Measurements from ENCODE around the gene PDE4D. TPM values are rescaled to one million over a fixed set of nuclear protein-coding genes. Genes with fewer than 3 reads are reported as not detected.

PDE4D gene
- total RNA-seq, 1 experiment from 2014 or later = 2.1 TPM

DNA sequence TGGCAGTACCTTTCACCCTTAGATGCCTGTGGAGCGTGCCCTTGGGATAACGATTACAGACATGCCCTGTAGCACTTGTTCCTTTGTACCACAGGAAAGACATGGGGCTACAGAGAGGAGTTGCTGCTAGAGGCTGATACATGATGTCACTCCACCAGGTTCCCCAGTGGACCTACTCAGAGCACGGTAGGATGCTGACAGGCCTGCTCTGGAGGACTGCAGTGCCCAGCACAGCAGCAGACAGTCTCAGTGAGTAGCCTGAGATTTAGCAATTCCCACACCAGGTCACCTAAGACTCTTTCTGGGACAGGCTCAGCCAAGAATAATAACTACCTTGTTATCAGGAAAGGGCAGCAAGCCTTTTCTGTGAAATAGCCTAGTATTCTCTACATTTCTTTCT, 28.8 kb downstream of the PDE4D start:
- H3K79me2 ChIP-seq (ENCODE audit: insufficient read depth, low read length) = no peaks in the 10 kb centered on the region

More for the DNA sequence above, 28.8 kb downstream of the PDE4D start:
- Histone ChIP-seq H3K9me3 (ENCODE audit: control insufficient read depth, low read depth, low read length) (no peaks in the 10 kb centered on the region), H3K14ac (ENCODE audit: insufficient read depth, low read length) (no peak overlapping the region), H3K79me1 (ENCODE audit: insufficient read depth, low read depth, low read length, poor library complexity, severe bottlenecking) (no peaks in the 10 kb centered on the region), H3K27ac (ENCODE audit: insufficient read length, low read depth, low read length) (no peak overlapping the region), H4K91ac (ENCODE audit: insufficient read length, low read depth, low read length) (no peak overlapping the region), H2BK15ac (ENCODE audit: low read depth, low read length) (no peak overlapping the region), H3T11ph (ENCODE audit: low read length) (no peak overlapping the region), H3K4me1 (ENCODE audit: insufficient read depth, low read length) (peaks cover 7% of the 10 kb centered on the region), H3K56ac (ENCODE audit: insufficient read length, low read depth, low read length) (no peak overlapping the region), H2BK20ac (ENCODE audit: low read depth, low read length, poor library complexity, severe bottlenecking) (no peak overlapping the region), H4K20me1 (ENCODE audit: control insufficient read depth, insufficient read depth, insufficient read length) (no peaks in the 10 kb centered on the region), H2BK12ac (ENCODE audit: insufficient read length, low read depth, low read length) (no peak overlapping the region), H3K4me2 (ENCODE audit: insufficient read depth, insufficient read length, low read length) (no peak overlapping the region), H3K23me2 (ENCODE audit: insufficient read length, low read depth, low read length, poor library complexity, severe bottlenecking) (no peaks in the 10 kb centered on the region), H3K27me3 (ENCODE audit: insufficient read depth, low read length) (no peaks in the 10 kb centered on the region), H2AK5ac (ENCODE audit: insufficient read length, low read length) (no peak overlapping the region), H2BK5ac (ENCODE audit: insufficient read length, low read length) (no peak overlapping the region), H3K4ac (ENCODE audit: low read depth, low read length) (no peak overlapping the region), H4K8ac (replicated peaks; ENCODE audit: insufficient read length, low read depth, low read length) (no peak overlapping the region), H4K5ac (ENCODE audit: insufficient read length, low read depth, low read length) (no peak overlapping the region), H2BK120ac (ENCODE audit: low read depth, low read length, poor library complexity, severe bottlenecking) (no peak overlapping the region), H2AFZ (ENCODE audit: low read length) (no peak overlapping the region), H3K9ac (ENCODE audit: extremely low read depth, insufficient read length, low read length) (no peak overlapping the region), H3K18ac (ENCODE audit: insufficient read length, low read depth, low read length) (no peak overlapping the region), H3K23ac (ENCODE audit: insufficient read length, low read depth, low read length) (no peak overlapping the region)
- Mint-ChIP-seq H3K27ac (0 out of 7 replicates have a peak overlapping the region, but pooled peaks of 1 of the 3 experiments have one; percentile 44), H3K4me1 (peaks cover 13 to 17% of the 10 kb centered on the region in 2 experiments), H3K9me3 (no peaks in the 10 kb centered on the region), H3K27me3 (ENCODE audit: low read depth) (no peaks in the 10 kb centered on the region), H3K4me3 (no peak overlapping the region; a peak in 1 of 5 replicates), H3K36me3 (ENCODE audit: insufficient read depth in 1 of 3, low read depth in 3 of 3) (no peaks in the 10 kb centered on the region)
- no peak for DNase-seq
- no CpG with 5 or more reads among the region's 3 CpGs for WGBS (ENCODE audit: extremely low coverage, insufficient read length, low lambda C conversion rate)
- TF ChIP-seq CTCF (conservative IDR thresholded peaks at IDR 0.05) = no peak
